Embryonic facial prominence (tissue), 1 donor: Measurements from ENCODE around the gene USP14.

ENCODE experiments used
- DNase-seq: peaks from one replicate; pipeline ENCODE4 v3.0.0-alpha.2; 2016; ENCODE audit errors: extremely low spot score

The USP14 gene

DNA sequence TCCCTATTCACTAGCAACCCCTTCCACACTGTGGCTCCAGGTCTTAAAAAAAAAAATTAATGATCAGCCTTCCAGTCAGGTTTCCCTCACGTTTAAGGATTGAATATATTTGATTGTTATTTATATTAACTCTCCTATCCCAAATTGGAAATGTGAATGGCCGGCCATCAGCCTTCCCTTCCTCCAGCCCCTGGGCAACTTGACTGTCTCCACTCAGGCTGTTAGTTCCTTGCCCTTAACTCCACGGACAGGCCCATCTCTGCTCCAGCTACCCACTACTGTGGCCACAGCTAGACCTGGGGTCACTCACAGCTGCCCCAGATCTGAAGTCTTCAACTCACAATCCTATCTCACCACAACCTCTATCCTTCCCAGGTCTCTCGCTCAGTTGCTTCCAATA is 69.5 kb downstream of the USP14 start:
- DNase-seq = no peak

DNA sequence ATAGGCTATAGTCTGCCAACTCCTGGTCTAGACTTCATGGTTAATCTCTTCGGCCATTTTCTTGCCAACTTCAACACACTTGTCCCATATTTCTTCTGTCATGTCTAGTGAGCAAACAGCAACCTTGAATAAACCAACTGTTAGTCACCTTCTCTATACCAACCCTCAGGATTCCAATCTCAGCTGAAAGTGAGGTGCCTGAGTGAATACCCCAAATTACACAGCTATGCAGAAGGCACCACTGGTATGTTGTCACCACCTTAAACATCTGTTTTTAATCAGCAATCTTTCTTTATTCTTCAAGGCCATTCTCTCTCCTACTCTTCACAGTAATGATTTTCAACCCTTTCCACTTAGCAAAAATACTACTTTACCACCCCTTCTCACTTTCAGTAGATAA is 70.2 kb downstream of the USP14 start:
- DNase-seq = no peak

DNA sequence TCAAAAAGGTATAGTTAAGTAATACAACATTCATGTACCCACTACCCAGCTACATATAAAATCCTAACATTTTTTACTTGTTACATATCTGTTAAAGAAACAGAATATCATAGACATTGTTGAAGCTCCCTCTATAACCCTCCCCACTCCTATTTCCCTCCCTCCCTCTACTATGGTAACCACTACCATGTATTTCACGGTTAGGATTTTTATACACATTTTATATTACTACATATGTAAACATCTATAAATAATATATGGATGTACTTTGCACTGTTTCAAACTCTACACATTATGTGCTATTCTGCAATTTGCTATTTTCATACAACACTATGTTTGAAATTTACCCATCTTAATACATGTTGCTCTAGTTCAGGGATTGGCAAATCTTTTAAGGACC is 73.2 kb downstream of the USP14 start:
- DNase-seq = no peak

DNA sequence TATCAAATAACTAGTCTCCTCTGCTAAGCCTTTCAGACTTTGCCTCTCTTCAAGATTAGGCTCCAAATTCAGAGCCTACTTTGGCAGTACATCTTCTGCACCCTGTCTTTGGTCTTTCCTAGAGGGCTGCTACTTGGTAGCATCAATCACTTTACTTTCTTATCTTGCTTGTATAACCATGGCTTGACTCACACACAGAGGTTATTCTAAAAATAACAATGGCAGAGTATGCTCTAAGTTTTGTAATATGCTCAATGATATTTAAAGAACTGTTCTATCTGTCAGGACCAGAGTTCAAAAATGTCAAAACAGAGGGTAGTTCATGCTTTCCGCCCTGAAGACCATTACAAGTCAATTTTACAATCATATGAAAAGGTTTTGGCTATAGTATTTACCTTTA is 81.8 kb downstream of the USP14 start:
- DNase-seq = no peak

DNA sequence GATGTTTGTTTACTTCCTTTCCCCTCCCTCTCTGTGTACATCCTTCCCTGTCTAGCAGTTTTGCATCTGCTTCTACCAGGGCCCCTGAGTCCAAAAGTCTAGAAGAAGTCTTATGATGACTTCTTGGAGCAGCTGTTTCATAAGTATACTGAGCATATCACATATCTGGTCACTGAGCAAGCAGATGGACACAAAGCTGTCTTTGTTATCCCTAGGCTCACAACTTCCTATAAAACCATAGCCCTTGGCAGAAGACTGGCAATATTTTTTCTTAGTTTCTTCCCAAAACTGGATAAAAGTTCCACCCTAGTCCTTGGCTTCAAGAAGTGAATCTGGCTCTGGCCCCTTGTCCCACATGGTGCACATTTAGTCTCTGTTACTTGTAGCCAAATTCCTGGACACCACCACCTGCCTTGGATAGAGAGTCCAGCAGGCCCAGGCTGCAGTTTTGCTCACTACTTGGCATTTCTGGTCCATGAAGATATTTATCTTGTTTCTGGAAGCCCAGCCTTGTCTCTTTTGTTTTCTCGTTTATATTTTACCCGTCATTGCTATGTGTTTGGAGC is 87.0 kb downstream of the USP14 start:
- DNase-seq = no peak

DNA sequence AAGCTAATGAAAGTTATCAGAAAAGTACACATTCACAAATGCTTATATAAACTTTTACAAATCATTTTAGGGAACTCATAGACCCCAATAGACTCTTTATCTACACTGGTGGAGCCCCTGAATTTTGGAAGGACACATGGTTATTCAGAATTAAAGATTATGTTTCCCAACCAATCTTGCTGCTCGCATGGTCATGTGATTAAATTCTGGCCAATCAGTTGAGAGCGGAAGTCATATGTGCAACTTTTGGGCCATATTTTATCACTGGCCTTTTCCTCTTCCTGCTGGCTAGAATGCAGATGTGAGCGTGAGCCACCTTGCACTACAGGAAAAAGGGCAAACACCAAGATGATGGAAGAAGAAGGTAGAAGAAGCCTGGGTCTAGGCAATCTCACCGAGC is 89.7 kb downstream of the USP14 start:
- DNase-seq = no peak

DNA sequence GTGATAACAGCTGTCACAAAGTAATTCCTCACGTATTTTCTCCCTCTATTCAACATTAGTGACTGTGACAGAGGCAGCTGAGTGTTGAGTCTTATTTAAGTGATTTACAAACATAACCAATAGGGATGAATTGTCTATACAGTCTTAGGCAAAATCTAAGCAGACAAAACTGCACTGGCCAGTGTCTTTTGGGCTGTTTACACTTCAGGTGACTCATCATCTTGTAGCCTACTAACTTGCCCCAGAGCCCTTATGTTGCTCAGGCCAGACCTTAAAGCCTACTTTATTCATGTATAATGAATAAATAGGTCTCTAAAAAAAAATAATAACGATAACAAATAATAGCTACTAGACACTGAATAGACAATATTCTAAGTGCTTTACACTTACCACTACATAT is 92.3 kb downstream of the USP14 start:
- DNase-seq = no peak

DNA sequence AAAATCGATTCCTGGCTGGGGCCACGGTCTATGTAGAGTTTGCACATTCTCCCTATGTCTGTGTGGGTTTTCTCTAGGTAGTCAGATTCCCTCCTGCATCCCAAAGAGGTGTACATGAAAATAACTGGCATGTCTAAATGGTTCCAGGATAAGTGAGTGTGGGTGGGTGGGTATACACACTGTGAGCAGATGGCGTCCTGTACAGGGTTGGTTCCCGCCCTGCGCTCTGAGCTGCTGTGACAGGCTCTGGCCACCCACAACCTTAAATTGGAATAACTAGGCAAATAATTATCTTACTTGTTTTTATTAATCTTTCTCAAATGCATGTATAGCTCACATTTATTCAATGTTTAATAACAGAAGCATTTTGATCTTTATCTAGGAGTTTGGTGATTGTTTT is 93.2 kb downstream of the USP14 start:
- DNase-seq = no peak

DNA sequence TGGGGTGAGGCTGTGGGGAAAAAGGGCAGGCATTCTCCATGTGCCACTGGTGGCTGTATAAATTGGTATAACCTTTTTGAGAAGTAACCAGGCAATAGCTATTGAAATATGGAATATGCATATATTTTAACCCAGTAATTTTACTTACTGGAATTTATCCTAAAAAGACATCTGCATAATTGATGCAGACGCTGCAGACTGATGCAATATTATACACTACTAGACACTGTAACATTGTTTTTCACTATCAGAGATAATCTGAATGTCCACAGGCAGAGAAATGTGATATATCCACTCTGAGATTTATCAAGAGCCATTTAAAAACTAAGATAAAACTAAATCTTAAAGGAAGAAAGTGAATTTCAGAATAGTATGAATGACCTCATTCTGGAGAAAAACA is 94.8 kb downstream of the USP14 start:
- no peak for DNase-seq

DNA sequence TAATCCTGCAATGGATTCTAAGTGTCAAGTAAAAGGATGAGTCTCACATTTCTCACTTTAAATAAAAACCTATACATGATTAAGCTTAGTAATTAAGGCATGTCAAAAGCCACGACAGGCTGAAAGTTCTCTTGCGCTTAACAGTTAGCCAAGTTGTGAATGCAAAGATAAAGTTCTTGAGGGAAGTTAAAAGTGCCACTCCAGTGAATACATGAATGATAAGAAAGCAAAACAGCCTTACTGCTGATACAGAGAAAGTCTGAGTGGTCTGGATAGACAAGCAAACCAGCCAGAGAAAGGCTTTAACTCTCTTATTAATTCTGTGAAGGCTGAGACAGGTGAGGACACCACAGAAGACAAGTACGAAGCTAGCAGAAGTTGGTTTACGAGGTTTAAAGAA is 96.8 kb downstream of the USP14 start:
- DNase-seq = no peak

DNA sequence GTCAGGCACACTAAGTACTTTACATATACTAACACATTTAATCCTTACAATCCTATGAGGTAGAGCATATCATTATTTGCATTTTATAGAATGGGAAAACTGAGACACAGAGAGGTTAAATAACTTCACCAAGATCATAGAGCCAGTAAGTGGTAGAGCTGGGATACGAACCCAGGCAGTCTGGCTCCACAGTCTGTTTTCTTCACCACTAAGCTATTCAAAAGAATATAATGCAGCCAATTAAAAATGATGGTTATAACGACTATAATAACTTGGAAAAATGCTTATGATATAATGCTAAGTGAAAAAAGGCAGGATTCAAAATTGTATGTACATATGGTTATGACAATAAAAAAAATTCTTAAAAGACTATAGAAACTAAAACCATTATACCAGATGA is 102.2 kb downstream of the USP14 start:
- DNase-seq = no peak

DNA sequence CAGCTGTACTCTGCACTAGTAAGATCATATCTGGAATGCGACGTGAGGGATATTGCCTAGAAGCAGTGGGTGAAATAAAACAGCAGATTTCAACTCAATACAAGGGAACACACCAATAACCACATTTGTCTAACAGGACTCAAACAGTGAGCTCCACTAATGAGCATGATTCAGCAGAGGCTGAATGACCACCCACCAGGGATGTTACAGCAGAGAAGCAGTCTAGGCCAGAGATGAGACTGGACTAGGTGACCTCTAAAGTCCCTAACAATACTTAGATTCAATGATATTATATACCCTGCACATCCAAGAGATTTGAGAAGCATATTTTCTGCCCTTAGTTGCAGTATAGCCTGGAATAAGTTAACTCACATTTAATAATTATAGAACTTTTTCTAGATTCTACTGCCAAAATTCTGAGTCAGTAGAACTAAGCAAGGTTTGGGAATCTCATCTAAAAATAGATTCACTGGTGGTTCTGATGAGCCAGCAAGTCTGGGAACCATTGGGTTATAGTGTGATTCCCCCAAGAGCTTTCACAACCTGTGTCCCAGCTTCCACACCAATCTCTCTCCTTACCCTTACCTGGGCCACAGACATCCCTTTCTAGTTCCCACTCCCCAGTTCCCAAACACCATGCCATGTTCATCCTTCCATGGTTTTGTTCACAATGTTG is 103.2 kb downstream of the USP14 start:
- DNase-seq = no peak
